Measurements from ENCODE around the gene NGLY1. TPM values are rescaled to one million over a fixed set of nuclear protein-coding genes. Genes with fewer than 3 reads are reported as not detected.
A peak's percentile ranks its signal among the peaks of the same experiment; 100 is the strongest.

Gene NGLY1
- total RNA-seq, 1 donor from 2014 or later = 23.9 TPM

- no peaks in the 10 kb centered on the region for H3K4me1 Mint-ChIP-seq (ENCODE audit: low read depth, unreplicated experiment)
Measured at GRCh38 chr3:25678581-25678980, 104.7 kb downstream of the NGLY1 start.

GRCh38 chr3:25677121-25677520, 106.1 kb downstream of the NGLY1 start:
- Histone ChIP-seq H3K27me3 (ENCODE audit: insufficient read depth, low read length) (no peaks in the 10 kb centered on the region), H3K9me3 (ENCODE audit: insufficient read depth, low read depth, low read length) (no peaks in the 10 kb centered on the region), H4K20me1 (ENCODE audit: insufficient read depth, low read length) (no peaks in the 10 kb centered on the region), H3K79me2 (ENCODE audit: insufficient read depth, low read length) (no peaks in the 10 kb centered on the region), H3K4me1 (ENCODE audit: insufficient read depth, low read length) (no peaks in the 10 kb centered on the region), H2AFZ (ENCODE audit: low read depth, low read length) (no peak overlapping the region), H3K36me3 (ENCODE audit: insufficient read depth, low read length) (no peaks in the 10 kb centered on the region), H3K9ac (ENCODE audit: low read length) (no peak overlapping the region), H3K4me3 (ENCODE audit: insufficient read depth, low read depth, low read length) (no peak overlapping the region), H3K4me2 (ENCODE audit: low read length) (no peak overlapping the region), H3K27ac (ENCODE audit: low read depth, low read length) (no peak overlapping the region)
- Mint-ChIP-seq H3K36me3 (ENCODE audit: low read depth, unreplicated experiment) (no peaks in the 10 kb centered on the region), H3K4me1 (ENCODE audit: low read depth, unreplicated experiment) (no peaks in the 10 kb centered on the region), H3K4me3 (ENCODE audit: unreplicated experiment) (no peak overlapping the region), H3K27me3 (ENCODE audit: low read depth, unreplicated experiment) (no peaks in the 10 kb centered on the region), H3K9me3 (ENCODE audit: unreplicated experiment) (no peaks in the 10 kb centered on the region), H3K27ac (ENCODE audit: unreplicated experiment) (no peak overlapping the region)
- DNase-seq (ENCODE audit: low read depth) (no peak), FAIRE-seq (no peak)
- TF ChIP-seq EZH2 (IDR thresholded peaks at IDR 0.05; ENCODE audit: insufficient read depth, low read length) (no peak), CTCF (IDR thresholded peaks at IDR 0.05; ENCODE audit: insufficient read depth, low read depth, low read length) (no peak)

More at GRCh38 chr3:25678581-25678980, 104.7 kb downstream of the NGLY1 start:
- Mint-ChIP-seq H3K4me3 (ENCODE audit: unreplicated experiment) (no peak overlapping the region), H3K9me3 (ENCODE audit: unreplicated experiment) (no peaks in the 10 kb centered on the region), H3K27ac (ENCODE audit: unreplicated experiment) (no peak overlapping the region), H3K36me3 (ENCODE audit: low read depth, unreplicated experiment) (no peaks in the 10 kb centered on the region), H3K27me3 (ENCODE audit: low read depth, unreplicated experiment) (no peaks in the 10 kb centered on the region)
- no peak overlapping the region for H2AFZ ChIP-seq (ENCODE audit: low read depth, low read length)
- no peak overlapping the region for H3K4me2 ChIP-seq (ENCODE audit: low read length)
- FAIRE-seq (no peak), DNase-seq (ENCODE audit: low read depth) (peak; percentile 11)
- no peaks in the 10 kb centered on the region for H4K20me1 ChIP-seq (ENCODE audit: insufficient read depth, low read length)
- H3K36me3 ChIP-seq (ENCODE audit: insufficient read depth, low read length) = no peaks in the 10 kb centered on the region
- H3K9me3 ChIP-seq (ENCODE audit: insufficient read depth, low read depth, low read length) = no peaks in the 10 kb centered on the region
- no peak overlapping the region for H3K4me3 ChIP-seq (ENCODE audit: insufficient read depth, low read depth, low read length)
- H3K27ac ChIP-seq (ENCODE audit: low read depth, low read length) = no peak overlapping the region
- H3K9ac ChIP-seq (ENCODE audit: low read length) = no peak overlapping the region
- no peaks in the 10 kb centered on the region for H3K27me3 ChIP-seq (ENCODE audit: insufficient read depth, low read length)
- TF ChIP-seq CTCF (IDR thresholded peaks at IDR 0.05; ENCODE audit: insufficient read depth, low read depth, low read length) = no peak
- TF ChIP-seq EZH2 (IDR thresholded peaks at IDR 0.05; ENCODE audit: insufficient read depth, low read length) = no peak
- no peaks in the 10 kb centered on the region for H3K79me2 ChIP-seq (ENCODE audit: insufficient read depth, low read length)
- no peaks in the 10 kb centered on the region for H3K4me1 ChIP-seq (ENCODE audit: insufficient read depth, low read length)

DNA sequence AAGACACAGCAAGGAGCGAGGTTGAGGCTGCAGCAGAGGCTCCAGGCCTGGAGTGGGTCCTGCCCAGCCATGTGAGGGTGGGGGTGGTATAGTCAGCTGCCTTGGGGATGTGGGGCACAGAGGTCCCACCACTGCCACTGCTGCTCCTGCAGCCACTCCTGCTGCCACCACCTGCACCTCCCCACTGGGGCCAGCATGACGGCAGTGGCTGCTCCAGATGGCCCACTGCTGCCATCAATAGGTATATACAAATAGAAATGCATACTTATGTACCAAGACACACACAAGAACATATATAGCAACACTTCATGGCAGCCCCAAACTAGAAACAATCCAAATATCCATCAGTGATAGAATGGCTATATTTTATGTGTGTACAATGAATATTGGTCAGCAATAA, 108.6 kb downstream of the NGLY1 start:
- TF ChIP-seq EZH2 (IDR thresholded peaks at IDR 0.05; ENCODE audit: insufficient read depth, low read length) = no peak
- no peak for TF ChIP-seq CTCF (IDR thresholded peaks at IDR 0.05; ENCODE audit: insufficient read depth, low read depth, low read length)
- Histone ChIP-seq H3K4me2 (ENCODE audit: low read length) (no peak overlapping the region), H3K27ac (ENCODE audit: low read depth, low read length) (no peak overlapping the region), H3K4me3 (ENCODE audit: insufficient read depth, low read depth, low read length) (no peak overlapping the region), H3K9me3 (ENCODE audit: insufficient read depth, low read depth, low read length) (no peaks in the 10 kb centered on the region), H3K36me3 (ENCODE audit: insufficient read depth, low read length) (no peaks in the 10 kb centered on the region), H3K4me1 (ENCODE audit: insufficient read depth, low read length) (no peaks in the 10 kb centered on the region), H2AFZ (ENCODE audit: low read depth, low read length) (no peak overlapping the region), H3K9ac (ENCODE audit: low read length) (no peak overlapping the region), H3K27me3 (ENCODE audit: insufficient read depth, low read length) (no peaks in the 10 kb centered on the region), H4K20me1 (ENCODE audit: insufficient read depth, low read length) (no peaks in the 10 kb centered on the region), H3K79me2 (ENCODE audit: insufficient read depth, low read length) (no peaks in the 10 kb centered on the region)
- no peak for DNase-seq (ENCODE audit: low read depth)
- Mint-ChIP-seq H3K4me1 (ENCODE audit: low read depth, unreplicated experiment) (no peaks in the 10 kb centered on the region), H3K36me3 (ENCODE audit: low read depth, unreplicated experiment) (no peaks in the 10 kb centered on the region), H3K4me3 (ENCODE audit: unreplicated experiment) (no peak overlapping the region), H3K27ac (ENCODE audit: unreplicated experiment) (no peak overlapping the region), H3K9me3 (ENCODE audit: unreplicated experiment) (no peaks in the 10 kb centered on the region), H3K27me3 (ENCODE audit: low read depth, unreplicated experiment) (peaks cover 2% of the 10 kb centered on the region)
- no peak for FAIRE-seq

Data from astrocyte (in vitro differentiated cells and primary cell).